Measurements from ENCODE around the gene CRADD. TPM values are rescaled to one million over a fixed set of nuclear protein-coding genes. Genes with fewer than 3 reads are reported as not detected.
A peak's percentile ranks its signal among the peaks of the same experiment; 100 is the strongest.

The CRADD gene
- total RNA-seq, 1 experiment from 2014 or later = 7.6 TPM

DNA sequence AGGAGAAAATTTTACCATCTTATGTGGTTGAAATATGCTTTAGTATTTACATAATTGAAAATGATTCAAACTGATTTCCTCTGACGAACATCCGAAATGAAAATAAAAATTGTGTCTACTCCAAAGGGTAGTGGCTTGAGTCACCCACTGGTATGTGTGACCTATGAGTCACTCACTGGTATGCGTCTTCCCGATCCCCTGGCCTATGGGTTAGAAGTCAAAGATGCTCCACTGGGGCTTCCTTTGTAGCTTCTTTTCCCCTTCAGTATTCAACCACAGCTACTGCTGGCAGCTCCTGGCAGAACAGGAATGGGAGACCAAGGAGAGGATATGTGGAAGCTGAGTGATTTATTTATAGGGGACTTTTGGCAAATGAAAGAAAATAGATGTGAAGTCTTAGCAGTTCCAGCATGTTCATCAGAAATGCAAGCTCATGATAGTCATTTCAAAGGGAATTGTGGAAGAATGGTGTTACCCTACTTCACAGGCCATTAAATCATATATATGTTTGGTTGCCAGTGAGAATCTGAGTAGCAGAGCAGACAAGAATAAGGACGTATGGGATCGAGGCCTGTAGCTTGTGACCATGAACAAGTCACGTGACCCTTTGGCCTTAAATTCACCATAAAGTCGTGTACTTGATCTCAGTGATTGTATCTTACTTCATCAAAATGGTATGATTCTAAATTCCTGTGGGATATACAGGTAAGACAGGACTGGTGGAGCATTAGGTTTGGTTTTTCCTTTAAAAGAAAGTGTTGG, 108.3 kb downstream of the CRADD start:
- H3K27ac Mint-ChIP-seq = peak overlapping the region in 1 of 3 experiments; percentile 8; a peak in 2 of 7 replicates

More for the DNA sequence above, 108.3 kb downstream of the CRADD start:
- Mint-ChIP-seq H3K9me3 (no peaks in the 10 kb centered on the region), H3K27me3 (ENCODE audit: low read depth) (no peaks in the 10 kb centered on the region), H3K36me3 (ENCODE audit: insufficient read depth in 1 of 3, low read depth in 3 of 3) (peaks cover 0 to 4% (median 0%) of the 10 kb centered on the region in 3 experiments; a peak in 3 of 7 replicates), H3K4me1 (peaks cover 14 to 25% of the 10 kb centered on the region in 2 experiments), H3K4me3 (no peak overlapping the region)
- DNase-seq = peak; percentile 75
- Histone ChIP-seq H2BK120ac (ENCODE audit: low read depth, low read length, poor library complexity, severe bottlenecking) (no peak overlapping the region), H2BK15ac (ENCODE audit: low read depth, low read length) (no peak overlapping the region), H3K56ac (ENCODE audit: insufficient read length, low read depth, low read length) (no peak overlapping the region), H3T11ph (ENCODE audit: low read length) (no peak overlapping the region), H3K79me2 (ENCODE audit: insufficient read depth, low read length) (no peaks in the 10 kb centered on the region), H3K79me1 (ENCODE audit: insufficient read depth, low read depth, low read length, poor library complexity, severe bottlenecking) (no peaks in the 10 kb centered on the region), H3K4ac (ENCODE audit: low read depth, low read length) (no peak overlapping the region), H4K5ac (ENCODE audit: insufficient read length, low read depth, low read length) (no peak overlapping the region), H4K20me1 (ENCODE audit: control insufficient read depth, insufficient read depth, insufficient read length) (no peaks in the 10 kb centered on the region), H2AK5ac (ENCODE audit: insufficient read length, low read length) (no peak overlapping the region), H2BK5ac (ENCODE audit: insufficient read length, low read length) (no peak overlapping the region), H3K18ac (ENCODE audit: insufficient read length, low read depth, low read length) (no peak overlapping the region), H2AFZ (ENCODE audit: low read length) (no peak overlapping the region), H3K27me3 (ENCODE audit: insufficient read depth, low read length) (no peaks in the 10 kb centered on the region), H2BK12ac (ENCODE audit: insufficient read length, low read depth, low read length) (no peak overlapping the region), H3K4me1 (ENCODE audit: insufficient read depth, low read length) (peaks cover 3% of the 10 kb centered on the region), H3K9ac (ENCODE audit: extremely low read depth, insufficient read length, low read length) (no peak overlapping the region), H3K4me2 (ENCODE audit: insufficient read depth, insufficient read length, low read length) (no peak overlapping the region), H3K14ac (ENCODE audit: insufficient read depth, low read length) (no peak overlapping the region), H4K91ac (ENCODE audit: insufficient read length, low read depth, low read length) (no peak overlapping the region), H2BK20ac (ENCODE audit: low read depth, low read length, poor library complexity, severe bottlenecking) (no peak overlapping the region), H3K23ac (ENCODE audit: insufficient read length, low read depth, low read length) (no peak overlapping the region), H3K23me2 (ENCODE audit: insufficient read length, low read depth, low read length, poor library complexity, severe bottlenecking) (no peaks in the 10 kb centered on the region), H3K27ac (ENCODE audit: insufficient read length, low read depth, low read length) (no peak overlapping the region), H4K8ac (replicated peaks; ENCODE audit: insufficient read length, low read depth, low read length) (no peak overlapping the region), H3K9me3 (ENCODE audit: control insufficient read depth, low read depth, low read length) (no peaks in the 10 kb centered on the region)
- TF ChIP-seq, protein P1, sequence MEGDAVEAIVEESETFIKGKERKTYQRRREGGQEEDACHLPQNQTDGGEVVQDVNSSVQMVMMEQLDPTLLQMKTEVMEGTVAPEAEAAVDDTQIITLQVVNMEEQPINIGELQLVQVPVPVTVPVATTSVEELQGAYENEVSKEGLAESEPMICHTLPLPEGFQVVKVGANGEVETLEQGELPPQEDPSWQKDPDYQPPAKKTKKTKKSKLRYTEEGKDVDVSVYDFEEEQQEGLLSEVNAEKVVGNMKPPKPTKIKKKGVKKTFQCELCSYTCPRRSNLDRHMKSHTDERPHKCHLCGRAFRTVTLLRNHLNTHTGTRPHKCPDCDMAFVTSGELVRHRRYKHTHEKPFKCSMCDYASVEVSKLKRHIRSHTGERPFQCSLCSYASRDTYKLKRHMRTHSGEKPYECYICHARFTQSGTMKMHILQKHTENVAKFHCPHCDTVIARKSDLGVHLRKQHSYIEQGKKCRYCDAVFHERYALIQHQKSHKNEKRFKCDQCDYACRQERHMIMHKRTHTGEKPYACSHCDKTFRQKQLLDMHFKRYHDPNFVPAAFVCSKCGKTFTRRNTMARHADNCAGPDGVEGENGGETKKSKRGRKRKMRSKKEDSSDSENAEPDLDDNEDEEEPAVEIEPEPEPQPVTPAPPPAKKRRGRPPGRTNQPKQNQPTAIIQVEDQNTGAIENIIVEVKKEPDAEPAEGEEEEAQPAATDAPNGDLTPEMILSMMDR (conservative IDR thresholded peaks at IDR 0.05) = no peak
- no CpG with 5 or more reads among the region's 8 CpGs for WGBS (ENCODE audit: extremely low coverage, insufficient read length, low lambda C conversion rate)

Data from H9 (cell line).